Osteocyte (in vitro differentiated cells): ENCODE results near the gene CCSER1. TPM values are rescaled to one million over a fixed set of nuclear protein-coding genes. Genes with fewer than 3 reads are reported as not detected.

Source experiments
- DNase-seq: peaks from one replicate; pipeline ENCODE4 v3.0.0; 2021; ENCODE audit warnings: mixed read lengths; ENCODE audit not compliant: unreplicated experiment; ENCODE audit errors: extremely low spot score
- H3K27ac Mint-ChIP-seq: one replicate; pipeline ENCODE4 v1.8.0; 2021; ENCODE audit warnings: mild to moderate bottlenecking, mixed read lengths; ENCODE audit not compliant: unreplicated experiment
- H3K27me3 Mint-ChIP-seq: one replicate; pipeline ENCODE4 v1.8.0; 2021; ENCODE audit warnings: mixed read lengths; ENCODE audit not compliant: unreplicated experiment
- H3K36me3 Mint-ChIP-seq: one replicate; pipeline ENCODE4 v1.8.0; 2021; ENCODE audit warnings: mixed read lengths; ENCODE audit not compliant: unreplicated experiment
- H3K4me1 Mint-ChIP-seq: one replicate; pipeline ENCODE4 v1.8.0; 2021; ENCODE audit warnings: mixed read lengths; ENCODE audit not compliant: unreplicated experiment
- H3K4me3 Mint-ChIP-seq: one replicate; pipeline ENCODE4 v1.8.0; 2021; ENCODE audit warnings: mild to moderate bottlenecking, moderate library complexity, mixed read lengths; ENCODE audit not compliant: unreplicated experiment
- H3K9me3 Mint-ChIP-seq: one replicate; pipeline ENCODE4 v1.8.0; 2021; ENCODE audit warnings: mixed read lengths; ENCODE audit not compliant: unreplicated experiment
- total RNA-seq: library from RNA; stranded (reverse); gene quantifications from 2 replicates; pipeline ENCODE4 v1.2.1, GENCODE V29; 2021
- TF ChIP-seq, protein P1 (sequence below): fragments of 200-600 bp; sonication (generic); IDR thresholded peaks from 2 replicates; pipeline ENCODE4 v1.5.0; 2021; ENCODE audit warnings: antibody characterized with exemption, mild to moderate bottlenecking, moderate library complexity

CCSER1 gene
- total RNA-seq, 1 donor from 2014 or later = not detected

DNA sequence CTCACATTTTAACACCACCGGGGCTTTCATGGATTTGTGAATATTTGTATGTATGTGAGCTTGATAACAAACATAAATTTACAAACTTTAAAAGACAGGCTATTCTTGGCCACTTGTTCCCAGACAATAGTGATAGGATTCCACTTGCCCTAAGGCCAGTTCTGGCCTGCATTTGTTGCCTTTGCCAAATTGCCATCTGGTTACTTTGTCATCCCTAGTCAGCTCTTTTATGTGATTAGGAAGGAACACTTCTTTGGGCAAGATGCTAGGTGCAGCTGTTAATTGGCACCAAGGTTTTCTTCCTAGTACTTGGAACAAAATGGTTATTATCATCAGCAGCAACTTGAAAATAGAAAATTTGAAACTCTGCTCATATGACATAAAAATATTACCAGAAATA is 63.3 kb downstream of the CCSER1 start:
- TF ChIP-seq, protein P1, sequence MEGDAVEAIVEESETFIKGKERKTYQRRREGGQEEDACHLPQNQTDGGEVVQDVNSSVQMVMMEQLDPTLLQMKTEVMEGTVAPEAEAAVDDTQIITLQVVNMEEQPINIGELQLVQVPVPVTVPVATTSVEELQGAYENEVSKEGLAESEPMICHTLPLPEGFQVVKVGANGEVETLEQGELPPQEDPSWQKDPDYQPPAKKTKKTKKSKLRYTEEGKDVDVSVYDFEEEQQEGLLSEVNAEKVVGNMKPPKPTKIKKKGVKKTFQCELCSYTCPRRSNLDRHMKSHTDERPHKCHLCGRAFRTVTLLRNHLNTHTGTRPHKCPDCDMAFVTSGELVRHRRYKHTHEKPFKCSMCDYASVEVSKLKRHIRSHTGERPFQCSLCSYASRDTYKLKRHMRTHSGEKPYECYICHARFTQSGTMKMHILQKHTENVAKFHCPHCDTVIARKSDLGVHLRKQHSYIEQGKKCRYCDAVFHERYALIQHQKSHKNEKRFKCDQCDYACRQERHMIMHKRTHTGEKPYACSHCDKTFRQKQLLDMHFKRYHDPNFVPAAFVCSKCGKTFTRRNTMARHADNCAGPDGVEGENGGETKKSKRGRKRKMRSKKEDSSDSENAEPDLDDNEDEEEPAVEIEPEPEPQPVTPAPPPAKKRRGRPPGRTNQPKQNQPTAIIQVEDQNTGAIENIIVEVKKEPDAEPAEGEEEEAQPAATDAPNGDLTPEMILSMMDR = no peak
- Mint-ChIP-seq H3K27me3 (no peaks in the 10 kb centered on the region), H3K27ac (no peak overlapping the region), H3K36me3 (no peaks in the 10 kb centered on the region), H3K4me3 (no peak overlapping the region), H3K4me1 (no peaks in the 10 kb centered on the region), H3K9me3 (no peaks in the 10 kb centered on the region)
- DNase-seq = no peak

DNA sequence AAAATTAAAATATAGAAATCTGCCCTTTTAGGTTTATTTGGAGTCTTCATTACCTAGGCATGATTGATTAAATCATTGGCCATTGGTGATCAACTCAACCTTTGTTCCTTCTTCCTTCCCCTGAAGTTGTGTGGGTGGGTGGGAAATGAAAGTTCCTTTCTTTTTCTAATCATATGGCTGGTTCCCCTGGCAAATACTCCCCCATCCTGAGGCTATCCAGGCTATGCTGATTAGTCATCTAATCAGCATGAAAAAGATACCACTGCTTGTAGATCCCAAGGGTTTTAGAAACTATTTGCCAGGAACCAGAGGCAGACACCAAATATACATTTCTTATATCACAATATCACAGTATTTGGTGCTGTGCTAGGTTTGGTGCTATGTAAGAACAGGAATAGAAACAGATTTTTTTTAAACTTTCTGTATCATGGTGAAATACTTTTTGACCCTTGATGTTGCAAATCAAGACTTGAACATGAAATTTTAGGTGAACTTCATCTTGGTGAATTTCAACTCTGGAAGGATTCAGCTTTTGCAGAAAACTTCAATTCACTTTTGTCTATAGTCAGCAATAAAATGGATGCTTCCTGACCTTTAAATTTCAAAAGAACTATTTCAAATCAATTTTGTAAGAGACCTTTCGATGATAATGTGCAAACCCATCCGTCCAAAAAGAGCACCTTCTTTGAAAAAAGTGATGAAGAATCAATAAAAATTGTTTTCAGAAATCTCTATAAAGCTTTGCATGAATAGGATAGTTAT is 71.1 kb downstream of the CCSER1 start:
- H3K9me3 Mint-ChIP-seq = no peaks in the 10 kb centered on the region
- H3K36me3 Mint-ChIP-seq = no peaks in the 10 kb centered on the region
- H3K4me3 Mint-ChIP-seq = no peak overlapping the region
- TF ChIP-seq, protein P1 = no peak
- no peaks in the 10 kb centered on the region for H3K27me3 Mint-ChIP-seq
- DNase-seq = no peak
- no peak overlapping the region for H3K27ac Mint-ChIP-seq
- H3K4me1 Mint-ChIP-seq = no peaks in the 10 kb centered on the region

GRCh38 chr4:90207887-90208454 is 80.8 kb downstream of the CCSER1 start:
- H3K9me3 Mint-ChIP-seq = peaks cover 16% of the 10 kb centered on the region
- no peak for DNase-seq
- H3K36me3 Mint-ChIP-seq = no peaks in the 10 kb centered on the region
- H3K4me3 Mint-ChIP-seq = no peak overlapping the region
- no peak overlapping the region for H3K27ac Mint-ChIP-seq
- no peaks in the 10 kb centered on the region for H3K27me3 Mint-ChIP-seq
- peaks cover 2% of the 10 kb centered on the region for H3K4me1 Mint-ChIP-seq
- TF ChIP-seq, protein P1 = no peak

DNA sequence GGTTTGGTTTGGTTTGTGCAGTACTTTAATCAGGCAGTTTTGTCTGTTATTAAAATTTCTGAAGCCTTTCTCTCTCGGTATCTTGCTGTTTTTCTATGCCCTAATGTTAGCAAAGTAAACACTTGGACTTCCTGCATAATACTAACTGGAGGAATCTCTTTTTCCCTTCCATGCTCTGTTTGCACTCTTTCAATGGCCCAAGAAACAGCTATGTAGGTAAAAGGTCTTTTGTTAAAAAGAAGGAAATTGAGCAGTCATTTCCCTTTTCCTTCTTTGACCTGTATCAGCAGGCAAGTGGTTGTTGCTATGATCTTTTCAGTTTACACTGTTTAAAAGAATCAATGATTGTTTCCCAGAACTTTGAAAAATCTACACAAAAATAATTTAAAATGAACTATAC is 82.7 kb downstream of the CCSER1 start:
- DNase-seq = no peak
- H3K9me3 Mint-ChIP-seq = peaks cover 14% of the 10 kb centered on the region
- H3K4me1 Mint-ChIP-seq = peaks cover 2% of the 10 kb centered on the region
- no peaks in the 10 kb centered on the region for H3K36me3 Mint-ChIP-seq
- TF ChIP-seq, protein P1 = no peak
- no peaks in the 10 kb centered on the region for H3K27me3 Mint-ChIP-seq
- no peak overlapping the region for H3K27ac Mint-ChIP-seq
- H3K4me3 Mint-ChIP-seq = no peak overlapping the region

GRCh38 chr4:90211174-90211573 is 84.0 kb downstream of the CCSER1 start:
- Mint-ChIP-seq H3K9me3 (peaks cover 4% of the 10 kb centered on the region), H3K4me3 (no peak overlapping the region), H3K27me3 (no peaks in the 10 kb centered on the region), H3K36me3 (no peaks in the 10 kb centered on the region), H3K4me1 (peaks cover 2% of the 10 kb centered on the region), H3K27ac (no peak overlapping the region)
- DNase-seq = no peak
- TF ChIP-seq, protein P1 = no peak
